ENCODE measurements around the gene SLC43A2. TPM values are rescaled to one million over a fixed set of nuclear protein-coding genes. Genes with fewer than 3 reads are reported as not detected.

SLC43A2 gene
- total and polyA plus RNA-seq, 2 donors from 2014 or later, result 48.9 to 60.4 TPM

- Histone ChIP-seq H3K4me3 (ENCODE audit: low read length in 3 of 3) (no peak overlapping the region), H3K27ac (ENCODE audit: low read depth in 2 of 2, low read length in 2 of 2) (peak overlapping the region; percentile 91 to 94), H3K9ac (ENCODE audit: low read length in 3 of 3) (peak overlapping the region in 2 of 3 donors; percentile 16 to 87), H3K9me3 (ENCODE audit: control insufficient read depth in 2 of 3, insufficient read depth in 1 of 3, low read length in 3 of 3) (no peaks in the 10 kb centered on the region), H3K4me1 (ENCODE audit: control insufficient read depth in 2 of 3, insufficient read depth in 2 of 3, low read depth in 1 of 3, low read length in 3 of 3) (peaks cover 0 to 37% (median 36%) of the 10 kb centered on the region in 3 donors), H3K36me3 (ENCODE audit: control insufficient read depth in 2 of 3, insufficient read depth in 3 of 3, low read length in 3 of 3) (peaks cover 0 to 12% (median 6%) of the 10 kb centered on the region in 3 donors), H3K27me3 (ENCODE audit: control insufficient read depth, insufficient read depth, low read length) (no peaks in the 10 kb centered on the region)
- intact Hi-C loops (cut with DNase I), result no loop called here
- no peak for TF ChIP-seq CTCF (IDR thresholded peaks at IDR 0.05; ENCODE audit: borderline replicate concordance, extremely low read depth, insufficient read depth)
- no peak for FAIRE-seq
- peak in 2 of 5 donors; percentile 35 to 45 for DNase-seq
Observed at GRCh38 chr17:1606352-1606985, 22.2 kb downstream of the SLC43A2 start.

GRCh38 chr17:1605681-1606351, 22.8 kb downstream of the SLC43A2 start:
- Histone ChIP-seq H3K9me3 (ENCODE audit: control insufficient read depth in 2 of 3, insufficient read depth in 1 of 3, low read length in 3 of 3) (no peaks in the 10 kb centered on the region), H3K9ac (ENCODE audit: low read length in 3 of 3) (peak overlapping the region in 2 of 3 donors; percentile 16 to 87), H3K4me3 (ENCODE audit: low read length in 3 of 3) (no peak overlapping the region), H3K27me3 (ENCODE audit: control insufficient read depth, insufficient read depth, low read length) (no peaks in the 10 kb centered on the region), H3K4me1 (ENCODE audit: control insufficient read depth in 2 of 3, insufficient read depth in 2 of 3, low read depth in 1 of 3, low read length in 3 of 3) (peaks cover 0 to 37% (median 36%) of the 10 kb centered on the region in 3 donors), H3K36me3 (ENCODE audit: control insufficient read depth in 2 of 3, insufficient read depth in 3 of 3, low read length in 3 of 3) (peaks cover 0 to 9% (median 8%) of the 10 kb centered on the region in 3 donors), H3K27ac (ENCODE audit: low read depth in 2 of 2, low read length in 2 of 2) (peak overlapping the region; percentile 91 to 94)
- FAIRE-seq (no peak), DNase-seq (peak; percentile 61 to 92 (median 70))
- intact Hi-C loops (cut with DNase I), result no loop called here
- no peak for TF ChIP-seq CTCF (IDR thresholded peaks at IDR 0.05; ENCODE audit: borderline replicate concordance, extremely low read depth, insufficient read depth)

- FAIRE-seq, result no peak
- Histone ChIP-seq H3K4me1 (ENCODE audit: control insufficient read depth in 2 of 3, insufficient read depth in 2 of 3, low read depth in 1 of 3, low read length in 3 of 3) (peaks cover 0 to 37% (median 36%) of the 10 kb centered on the region in 3 donors), H3K9ac (ENCODE audit: low read length in 3 of 3) (peak overlapping the region in 1 of 3 donors; percentile 66), H3K4me3 (ENCODE audit: low read length in 3 of 3) (no peak overlapping the region), H3K36me3 (ENCODE audit: control insufficient read depth in 2 of 3, insufficient read depth in 3 of 3, low read length in 3 of 3) (peaks cover 0 to 9% (median 8%) of the 10 kb centered on the region in 3 donors), H3K27me3 (ENCODE audit: control insufficient read depth, insufficient read depth, low read length) (no peaks in the 10 kb centered on the region), H3K27ac (ENCODE audit: low read depth in 2 of 2, low read length in 2 of 2) (peak overlapping the region; percentile 87 to 89), H3K9me3 (ENCODE audit: control insufficient read depth in 2 of 3, insufficient read depth in 1 of 3, low read length in 3 of 3) (no peaks in the 10 kb centered on the region)
- intact Hi-C loops (cut with DNase I), result no loop called here
- TF ChIP-seq CTCF (IDR thresholded peaks at IDR 0.05; ENCODE audit: borderline replicate concordance, extremely low read depth, insufficient read depth), result no peak
- DNase-seq, result peak; percentile 53 to 80 (median 64)
Observed at GRCh38 chr17:1604831-1605528, 23.7 kb downstream of the SLC43A2 start.

Data from kidney (tissue), 14 donors.